GM23338 (cell line): Measurements from ENCODE around the gene CST1. TPM values are rescaled to one million over a fixed set of nuclear protein-coding genes. Genes with fewer than 3 reads are reported as not detected.
"Not testable (repeated sequence)": the region's sequence is repeated elsewhere in the genome, so short reads cannot be mapped to it uniquely, and the experiment has no call there.

Experiments used
- ATAC-seq: fragments of 200-7000 bp; cut with Tn5 transposase; 3 replicates; pipeline ENCODE4 v1.9.1; 2020
- DNase-seq: peaks from one replicate; pipeline ENCODE4 v3.0.0-alpha.2; 2015; ENCODE audit warnings: low spot score
- H2AFZ ChIP-seq: fragments of 200-600 bp; sonication (generic); 2 replicates; pipeline ENCODE4 v1.8.0; 2016; ENCODE audit warnings: antibody characterized with exemption, mild to moderate bottlenecking, moderate library complexity
- H3F3A ChIP-seq: fragments of 200-600 bp; sonication (generic); replicated peaks from 2 replicates; pipeline ENCODE4 v1.8.0; 2017; ENCODE audit warnings: antibody characterized with exemption, mixed run types, low read depth
- H3K27ac ChIP-seq: fragments of 200-600 bp; sonication (generic); 2 replicates; pipeline ENCODE4 v1.6.1; 2016; ENCODE audit warnings: low read depth
- H3K27me3 ChIP-seq: fragments of 200-600 bp; sonication (generic); 2 replicates; pipeline ENCODE4 v1.8.0; 2016; ENCODE audit warnings: mild to moderate bottlenecking, mixed run types, moderate library complexity; ENCODE audit not compliant: insufficient read depth
- H3K36me3 ChIP-seq: fragments of 200-600 bp; sonication (generic); 2 replicates; pipeline ENCODE4 v1.8.0; 2016; ENCODE audit warnings: mild to moderate bottlenecking; ENCODE audit not compliant: insufficient read depth
- H3K4me1 ChIP-seq: fragments of 200-600 bp; sonication (generic); 2 replicates; pipeline ENCODE4 v1.8.0; 2016; ENCODE audit warnings: mild to moderate bottlenecking, moderate library complexity; ENCODE audit not compliant: insufficient read depth
- H3K4me2 ChIP-seq: fragments of 200-600 bp; sonication (generic); 2 replicates; pipeline ENCODE4 v1.7.1; 2017; ENCODE audit warnings: mixed run types
- H3K4me3 ChIP-seq: fragments of 200-600 bp; sonication (generic); 2 replicates; pipeline ENCODE4 v1.6.1; 2016; ENCODE audit warnings: mixed run types
- H3K79me2 ChIP-seq: fragments of 200-600 bp; sonication (generic); replicated peaks from 2 replicates; pipeline ENCODE4 v1.8.0; 2017; ENCODE audit warnings: mild to moderate bottlenecking; ENCODE audit not compliant: insufficient read depth
- H3K9me2 ChIP-seq: fragments of 200-600 bp; sonication (generic); 2 replicates; pipeline ENCODE4 v1.8.0; 2017; ENCODE audit not compliant: insufficient read depth
- H4K20me1 ChIP-seq: fragments of 200-600 bp; sonication (generic); replicated peaks from 2 replicates; pipeline ENCODE4 v1.8.0; 2017; ENCODE audit warnings: mild to moderate bottlenecking; ENCODE audit not compliant: insufficient read depth
- H3K27ac Mint-ChIP-seq: 2 replicates; pipeline ENCODE4 v1.8.0; 2020; ENCODE audit warnings: inconsistent platforms, mild to moderate bottlenecking, moderate library complexity, mixed read lengths
- H3K27me3 Mint-ChIP-seq: 3 replicates; pipeline ENCODE4 v1.8.0; 2022; ENCODE audit warnings: low read depth, mild to moderate bottlenecking, moderate library complexity, mixed read lengths, inconsistent platforms; ENCODE audit not compliant: insufficient read depth, poor library complexity
- H3K36me3 Mint-ChIP-seq: 3 replicates; pipeline ENCODE4 v1.8.0; 2021; ENCODE audit warnings: low read depth, mild to moderate bottlenecking, inconsistent platforms, moderate library complexity, mixed read lengths
- H3K4me1 Mint-ChIP-seq: 3 replicates; pipeline ENCODE4 v1.8.0; 2020; ENCODE audit warnings: mild to moderate bottlenecking, inconsistent platforms, mixed read lengths
- H3K4me3 Mint-ChIP-seq: 3 replicates; pipeline ENCODE4 v1.8.0; 2021; ENCODE audit warnings: moderate library complexity, mild to moderate bottlenecking, inconsistent platforms, mixed read lengths
- H3K9me3 Mint-ChIP-seq: 3 replicates; pipeline ENCODE4 v1.8.0; 2020; ENCODE audit warnings: moderate library complexity, mild to moderate bottlenecking, inconsistent platforms, mixed read lengths
- CREB1 ChIP-seq: fragments of 250-450 bp; sonication (Bioruptor Pico); IDR thresholded peaks from 2 replicates; pipeline ENCODE4 v1.5.0; 2020; ENCODE audit warnings: low read depth, mild to moderate bottlenecking, moderate library complexity
- ETS1 ChIP-seq: IDR thresholded peaks from 2 replicates; pipeline ENCODE4 v1.6.1; 2016; ENCODE audit warnings: antibody characterized with exemption
- EZH2 ChIP-seq: fragments of 200-600 bp; sonication (generic); IDR thresholded peaks from one replicate; pipeline ENCODE4 v1.8.0; 2017; ENCODE audit warnings: antibody characterized with exemption, mild to moderate bottlenecking, low read depth; ENCODE audit not compliant: unreplicated experiment
- EZH2phosphoT487 ChIP-seq: fragments of 200-600 bp; sonication (generic); IDR thresholded peaks from one replicate; pipeline ENCODE4 v1.8.1; 2018; ENCODE audit warnings: antibody characterized with exemption; ENCODE audit not compliant: unreplicated experiment
- JUNB ChIP-seq: IDR thresholded peaks from one replicate; pipeline ENCODE4 v1.6.1; 2016; ENCODE audit warnings: antibody characterized with exemption; ENCODE audit not compliant: unreplicated experiment
- NANOG ChIP-seq: IDR thresholded peaks from 2 replicates; pipeline ENCODE4 v1.6.1; 2016; ENCODE audit warnings: antibody characterized with exemption, borderline replicate concordance
- POLR2AphosphoS5 ChIP-seq: IDR thresholded peaks from 2 replicates; pipeline ENCODE4 v1.6.1; 2016; ENCODE audit warnings: antibody characterized with exemption, low read depth
- STAT1 ChIP-seq: IDR thresholded peaks from one replicate; pipeline ENCODE4 v1.6.1; 2016; ENCODE audit warnings: antibody characterized with exemption; ENCODE audit not compliant: unreplicated experiment
- ZNF114 ChIP-seq: fragments of 250-450 bp; sonication (Bioruptor Pico); IDR thresholded peaks from 2 replicates; pipeline ENCODE4 v1.5.0; 2020; ENCODE audit warnings: mild to moderate bottlenecking, moderate library complexity
- ZNF331 ChIP-seq: fragments of 250-450 bp; sonication (Bioruptor Pico); IDR thresholded peaks from 2 replicates; pipeline ENCODE4 v1.5.0; 2020; ENCODE audit warnings: low read depth, mild to moderate bottlenecking, moderate library complexity
- polyA plus RNA-seq: library from polyadenylated mRNA; unstranded; fragments of >200 nt; fragmentation: Nextera tagmentation; extraction: Ambion mirVana; gene quantifications from 2 replicates; pipeline ENCODE4 v1.2.1, GENCODE V29; 2016
- total RNA-seq: library from RNA; depleted of rRNA; stranded (reverse); fragments of >200 nt; shearing (Covaris generic); gene quantifications from 2 replicates; pipeline ENCODE4 v1.2.3, GENCODE V29; 2014
- TF ChIP-seq, protein P1 (sequence below), 2 experiments: fragments of 200-600 bp in 1 of 2; sonication (generic) in 1 of 2; conservative IDR thresholded peaks; 2 replicates each; pipeline versions ENCODE4 v1.5.1 to v1.6.1; 2016 to 2017; ENCODE audit warnings: antibody characterized with exemption in 2 of 2, low read depth in 2 of 2, mild to moderate bottlenecking in 2 of 2, moderate library complexity in 1 of 2
- TF ChIP-seq, protein P2 (sequence below): IDR thresholded peaks from one replicate; pipeline ENCODE4 v1.6.1; 2018; ENCODE audit warnings: antibody characterized with exemption; ENCODE audit not compliant: unreplicated experiment

The CST1 gene
- total and polyA plus RNA-seq, 2 experiments from 2014 or later: 1.8 to 4.9 TPM

DNA sequence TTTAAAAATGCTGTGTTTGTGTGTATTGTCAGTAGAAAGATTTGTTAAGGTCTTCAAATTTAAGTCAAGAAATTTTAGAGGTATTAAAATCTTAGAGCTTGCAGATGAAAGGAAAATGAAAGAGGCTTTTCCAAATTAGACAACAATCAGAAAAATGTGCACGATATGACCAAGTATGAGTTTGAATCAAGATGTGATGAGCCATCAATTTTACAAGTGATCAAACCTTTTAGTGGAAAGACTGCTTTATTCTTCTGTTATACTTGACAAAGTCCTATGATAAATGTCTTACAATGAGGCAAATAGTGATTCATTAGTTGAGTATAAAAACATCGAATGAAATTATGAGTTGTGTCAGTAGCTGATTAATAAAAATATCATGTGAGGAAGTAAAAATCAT is 19.6 kb upstream of the CST1 start (continued):
- TF ChIP-seq ETS1 (no peak), JUNB (no peak)

DNA sequence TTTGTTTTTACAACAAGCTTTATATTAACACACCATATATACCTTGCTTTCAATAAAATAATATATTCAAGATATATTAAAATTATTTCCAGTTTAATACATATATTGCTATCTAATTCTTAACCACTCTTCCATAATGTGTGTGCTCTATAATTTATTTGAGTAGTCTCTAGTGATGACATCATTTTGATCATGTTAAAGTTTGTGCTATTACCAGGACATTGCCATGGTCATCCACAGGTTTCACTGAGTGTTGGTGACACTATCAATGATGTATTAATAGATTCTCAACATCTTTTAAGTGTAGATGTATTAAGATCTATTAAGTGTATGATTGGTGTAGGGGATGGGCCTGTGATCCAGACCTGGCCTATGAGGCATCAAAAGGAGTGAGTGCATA is 17.8 kb upstream of the CST1 start:
- not testable (repeated sequence) for H3K79me2 ChIP-seq, ATAC-seq, H3K27ac ChIP-seq, DNase-seq, H3K4me3 Mint-ChIP-seq, H3K27me3 ChIP-seq, H3K9me2 ChIP-seq, H3K36me3 ChIP-seq, H4K20me1 ChIP-seq, H3K4me2 ChIP-seq, H3K27ac Mint-ChIP-seq, H2AFZ ChIP-seq, H3K4me3 ChIP-seq, H3F3A ChIP-seq
- H3K27me3 Mint-ChIP-seq: peaks cover 11% of the 10 kb centered on the region
- H3K9me3 Mint-ChIP-seq: peaks cover 11% of the 10 kb centered on the region; the same call in 1 of the 3 replicates
- H3K36me3 Mint-ChIP-seq: peaks cover 10% of the 10 kb centered on the region; the same call in 2 of the 3 replicates
- peaks cover 24% of the 10 kb centered on the region for H3K4me1 Mint-ChIP-seq
- peaks cover 18% of the 10 kb centered on the region for H3K4me1 ChIP-seq

- no peak overlapping the region for H3K27ac Mint-ChIP-seq
- ATAC-seq: no peak
- H3K4me1 Mint-ChIP-seq: peaks cover 28% of the 10 kb centered on the region
- Histone ChIP-seq H2AFZ (no peak overlapping the region), H3K4me3 (no peak overlapping the region), H3K36me3 (no peaks in the 10 kb centered on the region), H3K9me2 (peaks cover 5% of the 10 kb centered on the region; the same call in 1 of the 2 replicates), H3K27me3 (peaks cover 14% of the 10 kb centered on the region; the same call in 1 of the 2 replicates), H3F3A (no peaks in the 10 kb centered on the region), H3K4me2 (no peak overlapping the region), H4K20me1 (no peaks in the 10 kb centered on the region), H3K4me1 (peaks cover 23% of the 10 kb centered on the region), H3K79me2 (no peaks in the 10 kb centered on the region), H3K27ac (no peak overlapping the region)
- no peak for DNase-seq
- peaks cover 10% of the 10 kb centered on the region; the same call in 2 of the 3 replicates for H3K36me3 Mint-ChIP-seq
- H3K4me3 Mint-ChIP-seq: no peak overlapping the region
- peaks cover 17% of the 10 kb centered on the region for H3K27me3 Mint-ChIP-seq
- peaks cover 11% of the 10 kb centered on the region; the same call in 1 of the 3 replicates for H3K9me3 Mint-ChIP-seq
- TF ChIP-seq, protein P1, sequence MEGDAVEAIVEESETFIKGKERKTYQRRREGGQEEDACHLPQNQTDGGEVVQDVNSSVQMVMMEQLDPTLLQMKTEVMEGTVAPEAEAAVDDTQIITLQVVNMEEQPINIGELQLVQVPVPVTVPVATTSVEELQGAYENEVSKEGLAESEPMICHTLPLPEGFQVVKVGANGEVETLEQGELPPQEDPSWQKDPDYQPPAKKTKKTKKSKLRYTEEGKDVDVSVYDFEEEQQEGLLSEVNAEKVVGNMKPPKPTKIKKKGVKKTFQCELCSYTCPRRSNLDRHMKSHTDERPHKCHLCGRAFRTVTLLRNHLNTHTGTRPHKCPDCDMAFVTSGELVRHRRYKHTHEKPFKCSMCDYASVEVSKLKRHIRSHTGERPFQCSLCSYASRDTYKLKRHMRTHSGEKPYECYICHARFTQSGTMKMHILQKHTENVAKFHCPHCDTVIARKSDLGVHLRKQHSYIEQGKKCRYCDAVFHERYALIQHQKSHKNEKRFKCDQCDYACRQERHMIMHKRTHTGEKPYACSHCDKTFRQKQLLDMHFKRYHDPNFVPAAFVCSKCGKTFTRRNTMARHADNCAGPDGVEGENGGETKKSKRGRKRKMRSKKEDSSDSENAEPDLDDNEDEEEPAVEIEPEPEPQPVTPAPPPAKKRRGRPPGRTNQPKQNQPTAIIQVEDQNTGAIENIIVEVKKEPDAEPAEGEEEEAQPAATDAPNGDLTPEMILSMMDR (conservative IDR thresholded peaks at IDR 0.05; ENCODE audit: low read depth in 2 of 2): no peak
- TF ChIP-seq, protein P2, sequence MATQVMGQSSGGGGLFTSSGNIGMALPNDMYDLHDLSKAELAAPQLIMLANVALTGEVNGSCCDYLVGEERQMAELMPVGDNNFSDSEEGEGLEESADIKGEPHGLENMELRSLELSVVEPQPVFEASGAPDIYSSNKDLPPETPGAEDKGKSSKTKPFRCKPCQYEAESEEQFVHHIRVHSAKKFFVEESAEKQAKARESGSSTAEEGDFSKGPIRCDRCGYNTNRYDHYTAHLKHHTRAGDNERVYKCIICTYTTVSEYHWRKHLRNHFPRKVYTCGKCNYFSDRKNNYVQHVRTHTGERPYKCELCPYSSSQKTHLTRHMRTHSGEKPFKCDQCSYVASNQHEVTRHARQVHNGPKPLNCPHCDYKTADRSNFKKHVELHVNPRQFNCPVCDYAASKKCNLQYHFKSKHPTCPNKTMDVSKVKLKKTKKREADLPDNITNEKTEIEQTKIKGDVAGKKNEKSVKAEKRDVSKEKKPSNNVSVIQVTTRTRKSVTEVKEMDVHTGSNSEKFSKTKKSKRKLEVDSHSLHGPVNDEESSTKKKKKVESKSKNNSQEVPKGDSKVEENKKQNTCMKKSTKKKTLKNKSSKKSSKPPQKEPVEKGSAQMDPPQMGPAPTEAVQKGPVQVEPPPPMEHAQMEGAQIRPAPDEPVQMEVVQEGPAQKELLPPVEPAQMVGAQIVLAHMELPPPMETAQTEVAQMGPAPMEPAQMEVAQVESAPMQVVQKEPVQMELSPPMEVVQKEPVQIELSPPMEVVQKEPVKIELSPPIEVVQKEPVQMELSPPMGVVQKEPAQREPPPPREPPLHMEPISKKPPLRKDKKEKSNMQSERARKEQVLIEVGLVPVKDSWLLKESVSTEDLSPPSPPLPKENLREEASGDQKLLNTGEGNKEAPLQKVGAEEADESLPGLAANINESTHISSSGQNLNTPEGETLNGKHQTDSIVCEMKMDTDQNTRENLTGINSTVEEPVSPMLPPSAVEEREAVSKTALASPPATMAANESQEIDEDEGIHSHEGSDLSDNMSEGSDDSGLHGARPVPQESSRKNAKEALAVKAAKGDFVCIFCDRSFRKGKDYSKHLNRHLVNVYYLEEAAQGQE: no peak
- TF ChIP-seq ZNF331 (CRISPR knock-in tag): no peak
- no peak for TF ChIP-seq EZH2
- no peak for TF ChIP-seq POLR2AphosphoS5
- TF ChIP-seq ETS1: no peak
- no peak for TF ChIP-seq ZNF114 (CRISPR knock-in tag)
- TF ChIP-seq NANOG: no peak
- no peak for TF ChIP-seq STAT1
- no peak for TF ChIP-seq JUNB
- no peak for TF ChIP-seq CREB1 (CRISPR knock-in tag)
- TF ChIP-seq EZH2phosphoT487: no peak
Observed at GRCh38 chr20:23766531-23766930, 15.8 kb upstream of the CST1 start.
